Activated CD4-positive, alpha-beta T cell treated with anti-CD3 and anti-CD28 coated beads for 48 hours (primary cell): ENCODE measurements around the gene FRS2.
A peak's percentile ranks its signal among the peaks of the same experiment; 100 is the strongest.

ENCODE experiments used
- DNase-seq: peaks from one replicate; pipeline ENCODE4 v3.0.0-alpha.2; 2020

FRS2 gene

DNA sequence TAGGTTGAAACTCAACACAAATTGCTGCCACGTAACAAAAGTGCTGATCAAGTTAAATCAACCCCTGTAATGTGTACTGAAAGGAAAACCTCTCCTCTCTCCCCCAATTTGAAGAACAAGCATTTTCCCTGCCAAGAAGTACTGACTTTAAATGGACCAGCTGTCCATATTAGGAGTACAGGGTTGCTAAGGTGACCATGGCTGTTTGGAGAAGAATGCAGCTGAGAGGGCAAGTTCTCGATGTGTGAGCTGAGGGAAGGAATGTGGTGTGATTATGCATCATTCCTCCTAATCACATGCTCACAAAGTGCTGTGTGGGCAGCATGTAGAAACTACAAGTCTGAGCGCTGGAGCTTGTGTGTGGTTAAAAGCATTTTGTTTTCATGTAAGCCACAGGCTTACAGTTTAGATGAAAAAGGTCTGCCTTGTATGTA, 64.2 kb downstream of the FRS2 start:
- peak; percentile 57 for DNase-seq

DNA sequence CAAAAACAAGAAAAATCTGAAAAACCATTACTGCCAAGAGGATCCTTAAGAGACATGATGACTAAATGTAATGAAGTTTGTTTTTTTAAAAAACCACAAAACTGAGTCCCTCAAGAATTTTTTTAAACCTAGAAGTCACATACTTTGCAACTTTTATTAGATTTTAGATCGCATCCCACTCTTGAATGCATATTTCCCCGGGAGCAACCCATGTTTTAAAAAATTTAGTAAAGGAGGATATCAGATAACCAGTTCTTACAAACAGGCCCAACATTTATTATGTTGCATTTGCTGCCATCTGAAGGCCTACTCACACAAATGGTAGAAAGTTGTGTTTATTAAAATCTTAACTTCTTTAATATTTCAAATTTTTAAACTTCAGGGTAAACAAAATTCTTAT, 70.8 kb downstream of the FRS2 start:
- DNase-seq, result no peak

DNA sequence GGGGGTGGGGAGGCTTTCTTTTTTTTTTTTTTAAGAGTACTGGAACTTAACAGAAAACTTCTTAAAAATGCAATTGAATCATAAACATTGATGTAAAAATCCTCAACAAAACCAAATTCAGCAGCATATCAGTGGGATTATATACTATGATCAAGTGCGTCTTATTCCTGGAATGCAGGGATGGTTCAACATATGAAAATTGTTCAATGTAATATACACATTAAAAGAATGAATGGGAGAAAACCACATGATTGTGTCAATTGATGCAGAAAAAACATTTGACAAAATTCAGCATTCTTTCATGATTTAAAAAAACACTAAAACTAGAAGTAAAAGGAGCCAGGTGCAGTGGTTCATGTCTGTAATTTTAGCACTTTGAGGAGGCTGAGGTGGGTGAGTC, 73.9 kb downstream of the FRS2 start:
- no peak for DNase-seq

DNA sequence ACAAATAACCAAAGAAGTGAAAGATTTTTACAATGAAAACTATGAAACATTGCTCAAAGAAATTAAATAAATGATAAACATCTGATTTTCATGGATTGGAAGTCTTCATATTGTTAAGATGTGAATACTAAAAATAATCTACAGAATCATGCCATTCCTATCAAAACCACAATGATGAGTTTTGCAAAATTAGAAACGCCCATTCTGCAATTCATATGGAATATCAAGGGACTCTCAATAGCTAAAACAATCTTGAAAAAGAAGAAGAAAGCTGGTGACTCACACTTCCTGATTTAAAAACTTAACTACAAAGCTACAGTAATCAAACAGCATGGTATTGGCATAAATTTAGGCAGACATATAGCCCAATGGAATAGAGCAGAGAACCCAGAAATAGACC, 74.9 kb downstream of the FRS2 start:
- DNase-seq, result no peak

DNA sequence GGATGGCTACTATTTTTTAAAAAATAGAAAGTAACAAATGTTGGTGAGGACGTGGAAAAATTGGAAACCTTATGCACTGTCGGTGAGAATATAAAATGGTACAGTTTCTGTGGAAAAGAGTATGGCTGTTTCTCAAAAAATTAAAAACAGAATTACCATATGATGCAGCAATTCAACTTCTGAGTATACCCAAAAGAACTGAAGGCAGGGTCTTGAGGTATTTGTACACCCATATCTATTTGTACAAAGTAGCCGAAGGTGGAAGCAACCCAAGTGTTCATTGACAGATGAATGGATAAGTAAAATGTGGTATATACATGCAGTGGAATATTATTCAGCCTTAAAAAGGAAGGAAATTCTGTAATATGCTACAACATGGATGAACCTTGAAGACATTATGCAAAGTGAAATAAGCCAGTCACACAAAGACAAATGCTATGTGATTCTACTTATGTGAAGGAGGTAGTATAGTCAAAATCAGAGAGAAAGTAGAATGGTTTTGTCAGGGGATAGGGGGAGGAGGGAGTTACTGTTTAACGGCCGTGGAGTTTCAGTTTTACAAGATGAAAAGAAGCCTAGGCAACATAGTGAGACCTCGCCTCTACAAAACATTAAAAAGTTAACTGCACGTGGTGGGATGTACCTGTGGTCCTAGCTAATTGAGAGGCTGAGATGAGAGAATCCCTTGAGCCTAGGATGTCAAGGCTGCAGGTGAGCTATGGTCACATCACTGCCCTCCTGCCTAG, 76.7 kb downstream of the FRS2 start:
- no peak for DNase-seq

DNA sequence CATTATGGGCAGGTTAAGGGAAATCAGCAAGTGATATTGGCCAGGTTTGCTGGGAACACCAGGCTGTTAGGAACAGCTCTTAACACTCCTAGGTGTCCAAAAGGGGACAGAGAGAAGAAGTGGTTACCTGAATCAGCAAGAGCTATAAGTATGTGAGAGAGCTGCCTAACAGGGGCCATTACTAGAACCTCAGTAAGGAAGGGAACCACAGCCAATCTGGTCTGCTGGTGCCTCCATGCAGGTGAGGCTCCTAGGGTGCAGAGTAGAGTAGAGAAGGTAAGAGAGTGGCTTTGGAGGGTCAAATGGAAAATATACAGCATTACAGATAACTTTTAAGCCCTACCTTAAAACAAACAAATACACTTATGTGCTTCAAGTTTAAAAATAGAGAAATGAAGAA, 78.5 kb downstream of the FRS2 start:
- DNase-seq, result no peak

DNA sequence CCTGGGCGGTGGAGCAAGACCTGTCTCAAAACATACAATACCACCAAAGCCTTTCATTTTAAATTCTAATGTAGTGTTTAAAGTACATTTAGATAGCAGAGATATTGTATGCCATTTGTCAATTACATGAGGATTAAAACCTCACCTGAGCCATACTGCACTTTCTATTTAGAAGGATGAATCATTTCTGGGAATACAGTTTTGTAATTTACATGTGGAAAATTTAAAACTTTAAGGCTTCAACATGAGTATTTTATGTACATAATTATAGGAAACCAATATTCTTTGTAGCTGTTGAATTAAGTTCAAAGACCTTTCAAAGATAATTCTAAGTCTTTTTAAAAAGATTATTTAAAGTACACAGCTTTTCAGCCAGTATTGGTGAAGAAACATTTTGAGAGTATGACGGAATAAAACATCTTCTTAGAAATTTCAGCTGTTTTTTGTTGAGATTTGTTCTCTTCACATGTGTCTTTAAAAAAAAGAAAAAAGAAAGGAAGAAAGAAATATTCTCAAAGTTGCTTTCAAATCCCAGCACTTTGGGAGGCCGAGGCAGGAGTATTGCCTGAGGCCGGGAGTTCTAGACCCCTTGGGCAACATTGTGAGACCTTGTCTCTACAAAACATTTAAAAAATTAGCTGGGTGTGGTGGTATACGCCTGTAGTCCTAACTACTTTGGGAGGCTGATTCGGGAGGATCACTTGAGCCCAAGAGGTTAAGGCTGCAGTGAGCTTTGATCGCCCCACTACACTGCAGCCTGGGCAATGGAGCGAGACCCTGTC, 80.6 kb downstream of the FRS2 start:
- DNase-seq, result no peak

DNA sequence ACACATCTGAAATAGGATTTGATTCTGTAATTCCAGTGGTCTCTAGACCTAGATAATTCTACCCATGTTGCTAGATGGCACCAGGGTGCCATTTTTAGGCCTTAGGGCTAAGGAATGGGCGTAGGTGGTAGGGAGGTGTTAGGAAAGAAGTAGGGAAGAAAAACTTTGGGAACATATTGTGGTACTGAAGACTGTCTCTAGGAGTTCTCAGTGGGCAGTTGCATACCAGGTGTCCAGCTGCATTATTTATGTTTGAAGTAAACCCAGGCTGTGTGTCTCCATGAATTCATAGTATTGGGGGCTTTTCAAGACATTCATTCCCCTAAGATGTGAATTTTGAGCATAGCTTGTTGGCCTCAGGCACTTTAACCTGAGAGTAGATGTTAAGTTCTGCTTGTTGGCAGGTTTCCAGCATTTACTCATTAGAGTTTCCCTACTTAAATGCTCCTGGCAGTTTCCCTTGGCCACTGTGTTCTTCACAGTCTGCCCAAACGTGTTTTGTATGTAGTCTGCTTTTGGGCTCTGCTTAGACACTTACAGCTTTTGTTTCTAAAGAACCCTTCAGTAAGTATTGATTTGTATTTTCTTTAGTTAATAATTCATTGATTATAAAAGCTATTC, 83.5 kb downstream of the FRS2 start:
- DNase-seq, result no peak

DNA sequence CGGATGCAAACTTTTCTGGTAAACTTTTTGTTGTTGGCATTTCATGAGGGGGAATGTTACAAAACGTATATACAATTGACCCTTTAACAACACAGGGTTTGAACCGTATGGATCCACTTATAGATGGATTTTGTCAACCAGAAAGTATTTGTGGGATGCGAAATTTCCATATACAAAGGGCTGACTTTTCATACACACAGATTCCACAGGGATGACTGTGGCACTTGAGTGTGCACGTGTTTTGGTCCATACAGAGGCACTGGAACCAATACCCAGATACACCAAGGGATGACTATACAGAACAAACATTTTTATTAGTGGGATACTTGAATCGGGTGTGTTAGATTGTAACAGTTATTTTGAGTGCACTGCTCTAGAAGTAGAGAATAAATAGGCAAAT, 85.3 kb downstream of the FRS2 start:
- DNase-seq, result no peak

DNA sequence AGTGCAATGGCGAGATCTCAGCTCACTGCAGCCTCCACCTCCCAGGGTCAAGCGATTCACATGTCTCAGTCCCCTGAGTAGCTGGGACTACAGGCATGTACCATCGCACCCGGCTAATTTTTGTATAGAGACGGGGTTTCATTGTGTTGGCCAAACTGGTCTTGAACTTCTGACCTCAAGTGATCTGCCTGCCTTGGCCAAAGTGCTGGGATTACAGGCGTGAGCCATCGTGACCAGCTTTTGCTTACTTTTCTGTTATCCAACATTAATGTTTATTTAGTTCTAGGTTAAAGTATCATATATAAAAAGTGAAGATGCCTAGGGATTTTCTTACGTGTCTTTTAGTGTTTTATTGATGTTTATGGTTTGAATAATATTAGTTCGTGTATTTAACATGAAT, 86.2 kb downstream of the FRS2 start:
- DNase-seq, result no peak

DNA sequence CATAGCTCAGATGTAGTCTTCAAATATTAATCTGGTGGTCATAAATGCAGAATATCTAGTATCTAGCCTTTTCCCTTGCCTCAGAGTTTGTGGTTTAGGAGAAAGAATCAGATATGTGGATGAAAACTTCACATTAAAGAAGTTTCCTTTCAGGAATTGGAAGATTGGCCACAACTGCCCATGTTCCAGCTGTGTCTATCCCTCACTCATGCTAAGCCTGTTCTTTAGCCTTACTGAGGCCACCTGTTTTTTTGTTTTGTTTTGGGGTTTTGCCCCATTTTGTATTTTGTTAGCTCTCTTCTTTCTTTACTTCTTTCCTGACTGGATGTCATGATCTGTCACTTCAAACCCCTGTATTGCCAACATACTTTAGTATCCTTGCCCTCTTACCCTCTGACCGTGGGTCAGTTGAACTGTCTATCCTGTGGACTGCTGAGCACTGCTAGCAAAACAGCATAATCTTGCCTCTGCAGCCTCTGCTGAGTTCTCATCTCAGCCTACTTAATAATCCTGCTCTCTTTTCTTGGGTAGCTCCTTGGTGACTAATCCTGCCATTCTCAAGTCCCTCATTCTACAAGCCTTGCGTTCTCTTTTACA, 93.1 kb downstream of the FRS2 start:
- DNase-seq, result no peak

DNA sequence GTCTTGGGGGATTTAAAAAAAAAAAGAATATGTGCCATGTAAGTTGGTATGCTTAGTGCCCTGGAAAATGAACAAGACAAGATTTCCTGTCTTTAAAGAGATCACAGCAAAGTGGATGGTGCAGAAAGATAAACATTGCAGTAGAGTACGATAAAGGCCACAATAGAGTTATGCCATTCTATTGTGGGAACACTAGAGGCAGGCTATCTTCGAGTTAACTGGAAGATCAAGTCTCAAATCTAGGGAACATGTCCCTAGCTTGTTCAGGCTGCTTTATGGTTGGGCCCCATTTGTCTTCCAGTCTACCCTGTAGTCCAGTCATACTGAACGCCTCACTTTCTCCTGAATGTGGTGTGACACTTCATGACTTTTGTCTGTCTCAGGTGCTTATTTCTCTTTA, 96.4 kb downstream of the FRS2 start:
- DNase-seq, result no peak

DNA sequence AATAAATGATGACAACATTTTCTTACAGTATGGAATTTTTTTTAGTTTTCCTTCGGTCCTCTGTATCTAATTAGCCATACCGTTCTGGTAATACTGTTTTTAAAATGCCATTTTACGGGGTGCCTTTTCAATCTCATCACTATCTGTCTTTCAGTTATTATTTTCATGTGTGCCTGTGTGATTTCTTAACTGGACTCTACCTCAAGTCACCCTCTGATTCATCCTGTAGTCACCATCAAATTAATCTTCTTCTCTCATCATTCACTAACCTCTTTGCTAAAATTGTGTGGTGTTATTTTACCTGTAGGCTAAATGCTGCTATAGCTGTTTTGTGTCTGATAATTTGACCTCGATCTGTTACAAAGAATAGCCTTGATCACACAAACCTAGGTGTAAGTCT, 99.0 kb downstream of the FRS2 start:
- no peak for DNase-seq

DNA sequence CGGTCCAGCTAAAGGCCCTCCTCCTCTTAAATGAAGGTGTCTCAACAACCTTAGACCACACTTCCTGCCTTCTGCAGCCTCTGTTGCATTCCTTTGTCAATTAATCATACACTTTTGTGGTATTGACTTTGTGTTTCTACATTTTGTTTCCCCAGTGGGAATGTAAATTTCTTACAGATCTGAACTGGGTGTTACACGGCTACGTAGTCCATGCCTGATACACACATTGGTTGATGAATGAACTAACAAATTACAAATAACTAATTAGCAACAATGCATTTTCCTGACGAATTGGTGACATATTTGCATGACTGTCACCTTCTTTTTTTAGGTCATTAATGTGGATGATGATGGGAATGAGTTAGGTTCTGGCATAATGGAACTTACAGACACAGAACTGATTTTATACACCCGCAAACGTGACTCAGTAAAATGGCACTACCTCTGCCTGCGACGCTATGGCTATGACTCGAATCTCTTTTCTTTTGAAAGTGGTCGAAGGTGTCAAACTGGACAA, 99.9 kb downstream of the FRS2 start:
- DNase-seq, result no peak

DNA sequence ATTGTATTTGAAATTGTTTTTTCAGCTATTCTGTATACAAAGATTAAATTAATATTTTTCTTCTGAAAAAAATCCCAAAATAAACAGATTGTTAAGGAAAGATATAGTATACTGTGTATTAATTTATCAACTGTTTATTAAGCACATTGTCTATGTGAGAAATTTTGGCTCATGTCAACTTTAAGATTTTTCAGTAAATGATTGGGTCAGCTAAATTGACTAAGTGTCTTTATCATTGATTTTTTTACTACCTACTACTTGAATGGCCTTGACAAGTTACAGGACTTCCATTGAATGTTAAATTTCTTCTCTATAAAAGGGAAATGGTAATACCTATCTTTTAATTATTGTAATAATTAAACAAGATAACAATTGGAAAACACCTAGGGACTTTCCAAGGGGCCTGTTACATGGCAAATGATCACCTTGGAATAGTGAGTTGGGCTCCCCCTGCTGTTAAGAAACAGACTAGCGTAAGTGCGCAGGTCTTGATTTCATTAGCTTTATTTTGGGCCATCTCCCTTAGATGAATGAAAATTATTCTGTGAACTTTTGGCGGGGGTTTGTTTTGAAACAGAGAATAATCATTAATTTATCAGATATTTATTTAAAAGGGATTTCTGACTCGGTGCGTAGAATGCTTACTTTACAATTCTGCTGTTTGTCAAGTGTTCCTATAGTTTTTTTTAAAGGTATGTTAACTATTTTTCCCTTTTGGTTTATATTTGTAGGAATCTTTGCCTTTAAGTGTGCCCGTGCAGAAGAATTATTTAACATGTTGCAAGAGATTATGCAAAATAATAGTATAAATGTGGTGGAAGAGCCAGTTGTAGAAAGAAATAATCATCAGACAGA, 100.6 kb downstream of the FRS2 start:
- peak; percentile 66 for DNase-seq

DNA sequence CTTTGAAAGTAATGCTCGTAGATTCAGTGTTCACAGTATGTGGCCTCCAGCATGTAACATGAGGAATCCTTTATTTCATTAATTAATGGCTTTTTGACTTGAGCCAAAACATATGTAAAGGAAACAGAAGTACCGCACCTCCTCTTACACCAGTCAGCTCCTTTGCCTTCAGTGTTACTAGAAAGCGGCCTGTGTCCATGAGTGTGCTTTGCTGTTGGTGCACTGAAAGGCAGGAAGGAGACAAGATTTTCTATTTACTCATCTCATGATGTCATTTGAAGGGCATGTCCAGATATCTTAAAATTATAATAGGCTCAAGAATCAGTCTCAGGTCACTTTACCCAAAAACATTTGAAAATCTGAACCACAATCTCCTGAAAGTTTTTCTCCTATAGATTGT, 105.2 kb downstream of the FRS2 start:
- no peak for DNase-seq

DNA sequence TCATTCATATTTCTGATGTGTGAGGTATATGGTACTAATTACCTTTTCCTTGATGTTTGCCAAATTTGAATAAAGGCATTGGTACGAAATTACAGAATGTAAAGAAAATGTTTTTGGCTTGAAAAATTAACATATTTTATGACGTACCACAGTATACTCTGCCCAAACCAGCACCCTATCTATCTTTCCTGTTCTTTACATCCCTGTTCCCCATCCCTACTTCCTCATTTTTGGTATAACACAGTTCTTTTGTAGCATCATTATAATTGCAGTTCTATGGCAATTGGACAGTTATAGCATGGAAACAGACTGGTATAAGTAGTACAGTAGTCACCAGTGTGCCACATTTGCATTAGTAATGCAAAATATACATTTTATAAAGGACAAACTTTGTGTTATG, 108.1 kb downstream of the FRS2 start:
- DNase-seq, result no peak

DNA sequence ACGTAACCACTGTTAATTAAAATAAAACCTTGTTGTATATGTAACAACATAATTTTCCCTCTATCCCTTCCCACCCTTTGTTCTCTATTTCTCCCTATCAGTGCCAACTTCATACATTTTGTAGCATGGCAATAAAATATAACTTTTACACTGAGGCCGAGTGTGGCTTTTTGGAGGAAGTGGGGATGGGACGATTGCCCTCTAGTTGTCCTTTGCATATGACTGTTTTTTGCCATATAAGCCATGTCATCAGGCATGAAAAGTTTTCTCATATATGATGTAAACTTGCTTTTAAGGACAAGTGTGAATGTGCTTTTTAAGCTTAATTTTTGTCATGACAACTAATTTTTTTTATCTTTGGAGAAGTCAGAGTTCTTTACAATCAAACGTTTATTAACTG, 108.8 kb downstream of the FRS2 start:
- DNase-seq, result no peak

DNA sequence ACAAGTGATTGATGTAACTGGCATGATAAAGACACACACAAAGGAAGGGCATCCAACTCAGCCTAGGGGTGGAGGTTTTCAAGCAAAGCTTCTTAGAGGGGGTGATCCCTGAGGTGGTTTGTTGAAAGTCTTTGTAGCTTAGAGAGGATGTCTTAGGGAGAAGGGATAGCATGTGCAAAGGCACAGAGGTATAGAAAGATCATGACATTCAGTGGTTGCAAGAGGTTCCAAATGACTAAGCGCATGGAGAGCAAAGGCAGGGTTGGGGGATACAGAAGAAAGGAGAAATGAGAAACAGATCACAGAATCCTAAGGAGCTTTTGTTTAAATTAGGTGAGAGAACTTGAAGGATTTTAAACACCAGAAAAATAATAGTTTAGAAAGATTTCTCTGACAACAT, 109.9 kb downstream of the FRS2 start:
- no peak for DNase-seq

DNA sequence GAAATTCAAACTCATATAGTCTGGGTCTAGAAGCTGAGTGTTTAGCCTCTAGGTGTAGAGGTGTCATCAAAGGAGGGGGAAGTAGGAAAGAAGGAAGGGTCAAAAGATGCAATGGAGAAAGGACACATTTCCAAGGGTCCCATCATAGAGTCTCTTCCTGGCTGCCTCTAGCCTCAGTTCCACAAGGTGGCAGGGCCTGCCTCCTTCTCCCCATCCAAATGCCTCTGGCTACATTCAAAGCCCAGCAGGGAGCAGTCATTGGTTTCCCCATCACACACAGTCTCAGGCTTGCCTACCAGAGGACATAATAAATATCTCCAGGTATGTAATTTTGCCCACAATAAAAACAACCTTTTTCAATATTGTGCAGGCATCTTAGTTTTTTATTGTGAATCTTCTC, 113.0 kb downstream of the FRS2 start:
- DNase-seq, result no peak

DNA sequence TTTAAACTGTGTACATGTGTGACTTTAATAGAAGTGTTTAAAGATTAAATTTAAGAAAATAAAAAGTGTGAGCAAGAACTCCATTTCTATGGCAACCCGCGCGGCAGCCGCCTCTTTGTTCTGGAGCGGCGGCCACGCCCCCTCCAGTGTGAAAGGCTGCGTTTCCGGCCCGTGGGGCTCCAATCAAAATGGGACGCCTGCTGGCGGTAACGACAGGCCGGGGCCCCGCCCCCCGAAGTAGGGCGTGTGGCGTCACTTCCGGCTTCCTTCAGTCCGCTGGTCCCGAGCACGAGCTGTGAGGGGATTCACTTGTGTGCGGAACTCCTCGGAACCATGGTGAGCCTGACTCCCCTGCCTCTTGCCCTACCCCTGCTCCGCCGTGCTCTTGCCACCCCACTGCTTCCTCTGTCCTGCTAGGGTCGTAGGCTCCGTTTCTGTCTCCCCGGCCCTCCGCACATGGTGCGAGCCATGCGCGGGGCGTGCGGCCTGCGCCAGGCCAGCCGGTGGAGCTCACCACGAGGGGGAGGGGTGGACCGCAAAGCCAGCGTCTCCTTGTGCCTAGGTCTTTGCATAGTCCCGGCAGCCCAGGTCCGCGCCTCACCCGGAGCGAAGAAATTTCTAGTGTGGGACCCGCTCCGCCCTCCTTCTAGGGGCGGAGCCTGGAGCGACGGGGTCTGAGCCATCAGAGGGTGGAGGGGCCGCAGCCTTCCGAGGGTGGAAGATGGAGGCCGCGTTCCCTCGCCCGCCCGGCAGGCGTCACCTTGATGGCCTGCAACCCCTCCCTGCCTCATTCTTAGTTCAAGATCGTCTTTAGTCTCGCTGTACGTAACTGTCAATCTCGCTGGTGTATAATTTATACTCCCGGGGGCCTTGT, 115.2 kb downstream of the FRS2 start, which contains the start of gene CCT2:
Gene CCT2, plus strand, starts transcription at position 271 of the 874 bp plus-strand sequence. Its CDS starts 63 bp downstream, at position 334.
- peak; percentile 98 for DNase-seq
